Stomach smooth muscle (tissue), 2 donors: ENCODE data around the gene FCGBP.
"Not testable (repeated sequence)": the region's sequence is repeated elsewhere in the genome, so short reads cannot be mapped to it uniquely, and the experiment has no call there.

Experiments used
- H3K27ac ChIP-seq: one replicate; pipeline ENCODE4 v1.7.0; 2013; ENCODE audit warnings: mild to moderate bottlenecking, low read length, inconsistent platforms
- H3K27me3 ChIP-seq, 2 donors: one replicate each; pipeline ENCODE4 v1.7.0; 2013; ENCODE audit warnings: low read length in 2 of 2; ENCODE audit not compliant: insufficient read depth in 2 of 2, control insufficient read depth in 1 of 2
- H3K36me3 ChIP-seq, 2 donors: one replicate each; pipeline ENCODE4 v1.7.0; 2013; ENCODE audit warnings: low read length in 2 of 2; ENCODE audit not compliant: control insufficient read depth in 2 of 2, insufficient read depth in 2 of 2
- H3K4me1 ChIP-seq: one replicate; pipeline ENCODE4 v1.7.0; 2013; ENCODE audit warnings: low read length; ENCODE audit not compliant: control insufficient read depth, insufficient read depth
- H3K4me3 ChIP-seq, 2 donors: one replicate each; pipeline ENCODE4 v1.7.0; 2013; ENCODE audit warnings: low read length in 2 of 2
- H3K9ac ChIP-seq, 2 donors: one replicate each; pipeline ENCODE4 v1.7.0; 2013; ENCODE audit warnings: low read length in 2 of 2, mild to moderate bottlenecking in 1 of 2
- H3K9me3 ChIP-seq, 2 donors: one replicate each; pipeline ENCODE4 v1.7.0; 2013; ENCODE audit warnings: low read length in 2 of 2; ENCODE audit not compliant: control insufficient read depth in 2 of 2
- donor health status: healthy.
- donor health status: Pancreatic carcinoma.

The FCGBP gene

DNA sequence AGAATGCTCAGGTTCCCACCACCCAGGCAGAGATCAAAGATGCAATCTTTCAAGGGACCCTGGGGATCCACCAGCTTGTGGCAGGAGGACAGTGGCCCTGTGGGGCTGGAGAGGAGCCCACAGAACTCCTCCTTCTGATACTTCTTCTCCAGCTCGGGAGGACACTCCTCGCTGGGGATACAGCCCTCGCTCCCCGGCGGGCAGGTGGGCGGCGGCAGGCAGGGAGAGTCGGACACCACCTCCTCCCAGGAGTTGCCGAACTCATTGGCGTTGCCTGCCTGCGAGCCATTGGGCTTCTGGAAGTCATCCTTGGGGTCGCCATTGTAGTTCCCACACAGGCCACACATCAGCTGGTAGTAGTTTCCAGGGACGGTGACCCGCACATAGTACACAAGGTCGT is 32.1 kb downstream of the FCGBP start:
- H3K9ac ChIP-seq, H3K4me3 ChIP-seq, H3K36me3 ChIP-seq, H3K27me3 ChIP-seq, H3K9me3 ChIP-seq, H3K4me1 ChIP-seq, H3K27ac ChIP-seq: not testable (repeated sequence)

DNA sequence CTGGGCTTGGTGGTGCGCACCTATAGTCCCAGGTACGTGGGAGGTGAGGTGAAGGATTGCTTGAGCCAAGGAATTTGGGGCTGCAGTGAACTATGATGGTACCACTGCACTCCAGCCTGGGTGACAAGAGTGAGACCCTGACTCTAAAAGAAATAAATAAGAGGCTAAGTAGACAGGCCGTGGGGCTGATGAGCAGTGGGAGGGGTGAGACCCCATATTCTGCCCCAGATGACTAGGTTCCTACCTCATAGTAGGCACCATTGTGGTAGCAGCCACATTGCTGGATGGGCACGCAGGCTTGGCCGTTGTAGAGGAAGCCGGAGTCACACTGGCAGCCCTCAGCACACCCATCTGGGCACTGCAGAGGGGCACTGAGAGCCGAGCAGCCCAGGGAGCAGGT is 32.8 kb downstream of the FCGBP start:
- H3K36me3 ChIP-seq, H3K27ac ChIP-seq, H3K4me3 ChIP-seq, H3K9ac ChIP-seq, H3K27me3 ChIP-seq, H3K9me3 ChIP-seq, H3K4me1 ChIP-seq: not testable (repeated sequence)

DNA sequence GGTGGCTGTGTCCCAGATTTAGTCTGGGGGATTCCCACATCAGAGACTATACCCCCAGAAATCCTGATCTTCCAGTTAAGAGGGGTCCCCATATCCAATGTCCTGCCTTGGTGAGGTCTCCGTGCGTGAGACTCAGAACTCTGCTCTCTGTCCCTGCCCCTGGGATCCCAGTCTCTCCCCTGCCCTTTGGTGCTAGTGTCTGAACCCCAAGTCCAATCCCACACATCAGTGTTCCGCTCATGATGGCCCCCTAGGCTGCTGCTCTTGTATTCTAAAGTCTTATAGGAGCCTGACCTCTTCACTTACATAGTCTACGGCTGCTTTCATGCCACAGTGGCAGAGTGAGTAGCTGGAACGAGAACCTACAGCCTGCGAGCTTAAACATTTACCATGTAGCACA is 35.6 kb downstream of the FCGBP start:
- H3K4me3 ChIP-seq, H3K27me3 ChIP-seq, H3K9ac ChIP-seq, H3K36me3 ChIP-seq, H3K27ac ChIP-seq, H3K4me1 ChIP-seq, H3K9me3 ChIP-seq: not testable (repeated sequence)

DNA sequence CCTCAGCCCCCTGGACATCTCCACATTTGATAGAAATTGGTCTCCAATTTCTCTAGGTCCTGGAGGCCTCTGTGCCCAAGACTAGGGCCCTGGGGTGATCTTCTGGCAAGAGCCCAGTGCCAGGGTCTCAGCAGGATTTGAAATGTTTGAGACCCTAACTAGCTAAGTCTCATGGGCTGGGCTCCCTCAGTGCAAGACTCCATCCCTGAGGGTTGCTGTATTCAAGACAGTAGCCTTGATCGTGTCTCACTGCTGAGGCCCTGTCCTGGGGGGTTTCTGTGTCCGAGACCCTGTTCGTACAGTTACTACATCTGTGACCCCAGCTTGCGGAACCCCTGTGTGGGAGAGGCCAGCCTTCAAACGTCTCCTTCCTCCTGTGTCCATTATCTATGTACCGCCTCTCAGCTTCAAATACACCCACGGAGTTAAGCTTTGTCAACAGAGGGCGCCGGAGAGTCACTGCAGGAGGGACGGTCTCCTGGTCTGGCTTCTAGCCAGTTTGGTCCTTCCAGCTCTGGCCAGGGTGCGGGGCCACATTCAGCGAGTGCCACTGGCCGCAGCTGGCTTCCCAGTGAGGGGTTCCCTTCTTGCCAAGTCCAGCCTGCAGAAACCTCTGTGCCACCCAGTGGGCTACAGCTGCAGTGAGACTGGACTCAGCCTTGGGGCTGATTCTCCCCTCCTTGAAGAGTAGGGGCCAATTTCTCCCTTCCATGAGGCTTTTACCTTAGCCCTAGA is 36.8 kb downstream of the FCGBP start:
- H3K9me3 ChIP-seq, H3K36me3 ChIP-seq, H3K27ac ChIP-seq, H3K9ac ChIP-seq, H3K27me3 ChIP-seq, H3K4me3 ChIP-seq, H3K4me1 ChIP-seq: not testable (repeated sequence)

DNA sequence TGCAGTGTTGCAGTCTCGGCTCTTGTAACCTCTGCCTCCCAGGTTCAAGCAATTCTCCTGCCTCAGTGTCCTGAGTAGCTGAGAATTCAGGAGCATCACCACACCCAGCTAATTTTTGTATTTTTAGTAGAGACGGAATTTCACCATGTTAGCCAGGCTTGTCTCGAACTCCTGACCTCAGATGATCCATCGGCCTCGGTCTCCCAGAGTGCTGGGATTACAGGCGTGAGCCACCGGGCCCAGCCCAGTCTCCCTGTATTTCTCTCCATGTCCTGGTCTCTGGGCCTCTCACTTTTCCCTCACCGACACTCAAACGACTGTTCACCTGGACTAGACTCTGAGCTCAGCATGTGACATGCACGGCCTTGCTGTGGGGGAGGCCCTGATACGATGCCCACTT is 39.3 kb downstream of the FCGBP start:
- not testable (repeated sequence) for H3K9me3 ChIP-seq, H3K27ac ChIP-seq, H3K36me3 ChIP-seq, H3K4me3 ChIP-seq, H3K4me1 ChIP-seq, H3K9ac ChIP-seq
- H3K27me3 ChIP-seq: peaks cover 15 to 19% of the 10 kb centered on the region in 2 donors

DNA sequence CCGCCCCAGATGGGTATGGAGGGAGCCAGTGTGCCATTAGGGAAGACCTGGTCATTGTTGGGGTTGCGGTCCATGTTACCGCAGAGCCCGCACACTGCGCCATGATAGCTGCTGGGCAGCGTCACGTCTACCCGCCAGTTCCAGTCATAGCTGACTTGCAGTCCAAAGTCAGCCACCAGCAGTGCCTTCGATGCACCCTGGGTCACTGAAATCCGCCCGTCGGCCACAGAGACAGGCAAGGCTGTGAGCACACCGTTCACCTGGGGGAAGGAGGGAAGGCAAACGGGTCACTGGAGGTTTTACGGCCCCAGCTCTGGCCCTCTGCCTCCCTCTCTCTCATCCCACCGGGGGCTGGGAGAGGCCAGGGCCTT is 40.2 kb downstream of the FCGBP start:
- H3K9me3 ChIP-seq, H3K4me1 ChIP-seq, H3K9ac ChIP-seq, H3K36me3 ChIP-seq, H3K4me3 ChIP-seq, H3K27ac ChIP-seq: not testable (repeated sequence)
- H3K27me3 ChIP-seq: peaks cover 17 to 19% of the 10 kb centered on the region in 2 donors

DNA sequence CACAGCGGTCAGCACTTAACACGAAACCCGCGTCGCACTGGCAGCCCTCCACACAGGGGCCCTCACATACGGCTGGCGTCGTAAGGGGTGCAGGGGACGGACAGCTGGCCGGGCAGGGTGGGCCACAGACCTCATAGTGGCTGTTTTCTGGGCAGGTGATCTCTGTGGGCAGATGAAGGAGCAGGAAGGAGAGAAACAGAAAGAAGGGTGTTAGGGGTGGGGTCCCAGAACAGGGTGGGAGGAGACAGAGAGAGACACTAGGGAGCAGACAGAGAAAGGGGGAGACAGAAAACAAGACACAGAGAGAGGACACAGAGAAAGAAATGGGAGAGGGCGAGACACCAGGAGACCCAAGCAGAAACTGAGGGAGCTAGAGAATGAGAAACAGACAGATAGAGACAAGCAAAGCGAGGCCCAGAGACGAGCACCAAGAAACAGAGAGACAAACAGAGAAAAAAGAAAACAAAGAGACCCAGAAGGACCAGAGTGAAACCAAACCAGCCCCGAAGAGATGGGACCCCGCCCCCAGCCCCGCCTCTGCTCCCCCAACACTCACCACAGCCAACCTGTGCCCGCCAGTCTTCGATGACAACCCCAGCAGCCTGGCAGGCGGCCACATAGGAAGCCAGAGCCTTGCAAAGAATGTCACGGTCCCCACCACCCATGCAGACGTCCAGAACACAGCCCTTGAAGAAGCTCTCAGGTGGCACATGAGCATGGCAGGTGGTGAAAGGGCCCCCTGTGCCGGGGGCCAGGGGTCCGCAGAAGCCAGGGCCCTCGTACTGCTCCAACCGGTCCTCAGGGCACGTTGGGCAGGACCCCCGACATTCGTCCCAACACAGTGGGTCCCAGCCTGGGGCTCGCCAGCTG is 40.8 kb downstream of the FCGBP start:
- not testable (repeated sequence) for H3K27ac ChIP-seq, H3K4me1 ChIP-seq, H3K4me3 ChIP-seq, H3K9ac ChIP-seq, H3K9me3 ChIP-seq, H3K36me3 ChIP-seq
- peaks cover 17 to 19% of the 10 kb centered on the region in 2 donors for H3K27me3 ChIP-seq

DNA sequence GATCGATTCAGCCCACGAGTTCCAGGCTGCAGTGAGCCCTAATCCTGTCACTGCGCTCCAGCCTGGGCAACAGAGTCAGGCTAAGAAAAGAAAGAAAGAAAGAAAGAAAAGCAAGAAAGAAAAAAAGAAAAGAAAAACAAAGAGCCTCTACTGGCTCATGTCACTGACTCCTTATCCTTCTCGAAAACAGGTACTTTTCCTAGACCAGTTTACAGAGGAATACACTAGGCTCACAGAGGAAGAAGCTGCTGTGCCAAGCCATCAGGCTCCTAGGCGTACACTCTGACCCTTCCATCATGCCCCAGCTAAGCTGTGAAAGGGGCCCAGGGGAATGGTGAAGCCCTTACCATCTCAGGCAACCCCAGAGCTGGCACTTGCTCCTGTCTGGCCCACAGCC is 41.9 kb downstream of the FCGBP start:
- H3K9me3 ChIP-seq, H3K27ac ChIP-seq, H3K9ac ChIP-seq, H3K36me3 ChIP-seq, H3K4me1 ChIP-seq, H3K4me3 ChIP-seq: not testable (repeated sequence)
- H3K27me3 ChIP-seq: peaks cover 17 to 19% of the 10 kb centered on the region in 2 donors

DNA sequence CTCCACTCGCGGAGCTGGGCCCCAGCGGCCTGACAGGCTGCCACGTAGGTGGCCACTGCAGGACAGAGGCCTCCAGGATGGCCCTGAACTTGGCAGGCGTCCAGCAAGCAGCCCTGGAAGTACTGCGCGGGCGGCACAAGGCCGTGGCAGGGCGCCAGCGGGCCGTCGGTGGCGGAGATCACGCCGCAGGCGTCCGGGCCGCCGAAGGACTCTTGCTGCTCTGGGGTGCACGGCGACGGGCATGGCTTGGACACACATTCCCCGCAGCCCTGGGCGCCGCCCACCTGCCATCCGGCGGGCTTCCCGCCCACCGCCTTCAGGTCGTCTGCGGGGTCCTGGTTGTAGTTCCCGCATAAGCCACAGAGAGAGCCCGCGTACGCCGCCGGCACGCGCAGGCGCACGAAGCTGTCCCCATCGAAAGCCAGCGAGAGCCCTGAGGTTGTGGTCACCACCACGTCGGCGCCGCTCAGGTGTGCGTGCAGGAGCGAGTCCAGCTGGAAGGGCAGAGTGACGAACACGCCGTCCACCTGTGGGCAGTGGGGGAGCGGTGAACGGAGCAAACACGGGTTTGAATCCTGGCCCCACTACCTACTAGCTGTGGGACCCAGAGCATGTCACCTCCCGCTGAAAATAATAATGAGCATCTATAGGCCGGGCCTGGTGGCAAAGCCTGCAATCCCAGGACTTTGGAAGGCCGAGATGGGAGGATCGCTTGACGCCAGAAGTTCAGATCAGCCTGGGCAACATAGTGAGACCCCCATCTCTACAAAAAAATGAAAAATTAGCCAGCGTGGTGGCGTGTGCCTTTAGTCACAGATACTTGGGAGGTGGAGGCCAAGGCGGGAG is 42.6 kb downstream of the FCGBP start:
- not testable (repeated sequence) for H3K4me1 ChIP-seq, H3K36me3 ChIP-seq, H3K9ac ChIP-seq, H3K9me3 ChIP-seq, H3K27ac ChIP-seq
- Histone ChIP-seq H3K27me3 (peaks cover 17 to 19% of the 10 kb centered on the region in 2 donors), H3K4me3 (peak overlapping the region in 1 of 2 donors; percentile 29)

DNA sequence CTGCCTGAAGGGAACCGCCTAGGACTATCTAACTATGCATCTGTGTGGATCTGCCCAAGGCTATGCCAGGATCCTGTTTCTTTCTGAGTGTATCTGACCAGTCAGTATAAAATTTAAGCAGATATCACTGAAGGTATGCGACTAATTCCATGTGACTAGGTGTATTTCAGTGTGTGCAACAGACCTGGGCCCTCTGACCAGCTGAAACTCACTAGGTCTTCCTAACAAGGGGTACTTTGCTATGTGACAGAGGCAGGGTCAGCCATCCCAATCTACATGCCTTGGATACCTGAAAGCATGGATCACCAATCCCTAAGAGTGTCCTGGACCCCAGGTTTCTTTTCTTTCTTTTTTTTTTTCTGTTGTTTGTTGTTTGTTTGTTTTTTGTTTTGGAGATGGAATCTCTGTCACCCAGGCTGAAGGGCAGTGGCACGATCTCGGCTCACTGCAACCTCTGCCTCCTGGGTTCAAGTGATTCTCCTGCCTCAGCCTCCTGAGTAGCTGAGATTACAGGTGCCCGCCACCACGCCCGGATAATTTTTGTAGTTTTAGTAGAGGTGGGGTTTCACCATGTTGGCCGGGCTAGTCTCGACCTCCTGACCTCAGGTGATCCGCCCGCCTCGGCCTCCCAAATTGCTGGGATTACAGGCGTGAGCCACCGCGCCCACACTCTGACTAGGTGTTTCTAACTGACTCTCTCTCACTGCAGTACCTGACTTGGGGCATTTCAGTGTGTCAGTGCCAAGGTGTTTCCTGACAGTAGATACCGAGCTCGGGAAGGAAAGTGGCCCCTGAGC is 43.5 kb downstream of the FCGBP start:
- H3K27me3 ChIP-seq: peaks cover 17 to 19% of the 10 kb centered on the region in 2 donors
- no peak overlapping the region for H3K27ac ChIP-seq
- H3K9me3 ChIP-seq: no peaks in the 10 kb centered on the region
- no peaks in the 10 kb centered on the region for H3K36me3 ChIP-seq
- no peak overlapping the region for H3K4me3 ChIP-seq
- H3K4me1 ChIP-seq: no peaks in the 10 kb centered on the region
- H3K9ac ChIP-seq: no peak overlapping the region
